ENCODE measurements around the gene LY86. TPM values are rescaled to one million over a fixed set of nuclear protein-coding genes. Genes with fewer than 3 reads are reported as not detected.

LY86 gene
- total RNA-seq, 1 experiment from 2014 or later: not detected

- no peaks in the 10 kb centered on the region for H4K20me1 ChIP-seq (ENCODE audit: control insufficient read depth, insufficient read depth, insufficient read length)
- no peak overlapping the region for H4K8ac ChIP-seq (replicated peaks; ENCODE audit: insufficient read length, low read depth, low read length)
- no peak overlapping the region for H3K4ac ChIP-seq (ENCODE audit: low read depth, low read length)
- H3K9me3 ChIP-seq (ENCODE audit: control insufficient read depth, low read depth, low read length): no peaks in the 10 kb centered on the region
- DNase-seq: no peak
- no peak overlapping the region for H3T11ph ChIP-seq (ENCODE audit: low read length)
- H3K4me2 ChIP-seq (ENCODE audit: insufficient read depth, insufficient read length, low read length): no peak overlapping the region
- no peak overlapping the region for H3K18ac ChIP-seq (ENCODE audit: insufficient read length, low read depth, low read length)
- Mint-ChIP-seq H3K36me3 (ENCODE audit: insufficient read depth in 1 of 3, low read depth in 3 of 3) (no peaks in the 10 kb centered on the region), H3K4me1 (no peaks in the 10 kb centered on the region), H3K4me3 (no peak overlapping the region), H3K9me3 (peaks cover 8 to 13% of the 10 kb centered on the region in 2 experiments; a peak in 4 of 5 replicates), H3K27ac (no peak overlapping the region), H3K27me3 (ENCODE audit: low read depth) (peaks cover 8% of the 10 kb centered on the region)
- H3K79me1 ChIP-seq (ENCODE audit: insufficient read depth, low read depth, low read length, poor library complexity, severe bottlenecking): no peaks in the 10 kb centered on the region
- TF ChIP-seq CTCF (conservative IDR thresholded peaks at IDR 0.05): no peak
- H4K91ac ChIP-seq (ENCODE audit: insufficient read length, low read depth, low read length): no peak overlapping the region
- no peak overlapping the region for H3K56ac ChIP-seq (ENCODE audit: insufficient read length, low read depth, low read length)
- H4K5ac ChIP-seq (ENCODE audit: insufficient read length, low read depth, low read length): no peak overlapping the region
- no peak overlapping the region for H3K23ac ChIP-seq (ENCODE audit: insufficient read length, low read depth, low read length)
- no CpG with 5 or more reads among the region's 4 CpGs for WGBS (ENCODE audit: extremely low coverage, insufficient read length, low lambda C conversion rate)
- H3K27me3 ChIP-seq (ENCODE audit: insufficient read depth, low read length): no peaks in the 10 kb centered on the region
- H2BK5ac ChIP-seq (ENCODE audit: insufficient read length, low read length): no peak overlapping the region
- no peak overlapping the region for H3K14ac ChIP-seq (ENCODE audit: insufficient read depth, low read length)
- H2BK12ac ChIP-seq (ENCODE audit: insufficient read length, low read depth, low read length): no peak overlapping the region
- no peak overlapping the region for H2AK5ac ChIP-seq (ENCODE audit: insufficient read length, low read length)
- no peaks in the 10 kb centered on the region for H3K23me2 ChIP-seq (ENCODE audit: insufficient read length, low read depth, low read length, poor library complexity, severe bottlenecking)
- no peak overlapping the region for H2BK20ac ChIP-seq (ENCODE audit: low read depth, low read length, poor library complexity, severe bottlenecking)
- no peaks in the 10 kb centered on the region for H3K79me2 ChIP-seq (ENCODE audit: insufficient read depth, low read length)
- H3K9ac ChIP-seq (ENCODE audit: extremely low read depth, insufficient read length, low read length): no peak overlapping the region
- H3K27ac ChIP-seq (ENCODE audit: insufficient read length, low read depth, low read length): no peak overlapping the region
- no peak overlapping the region for H2BK15ac ChIP-seq (ENCODE audit: low read depth, low read length)
- no peak overlapping the region for H2BK120ac ChIP-seq (ENCODE audit: low read depth, low read length, poor library complexity, severe bottlenecking)
- no peaks in the 10 kb centered on the region for H3K4me1 ChIP-seq (ENCODE audit: insufficient read depth, low read length)
- H2AFZ ChIP-seq (ENCODE audit: low read length): no peak overlapping the region
Observed at GRCh38 chr6:6575143-6575542, 13.4 kb upstream of the LY86 start.

Data from H9 (cell line).